HUES6 (cell line): Measurements from ENCODE around the gene FOXJ3.

Source experiments
- H3K27ac ChIP-seq: 2 replicates; pipeline ENCODE4 v1.7.0; 2013; ENCODE audit warnings: low read depth, mild to moderate bottlenecking, low read length, inconsistent platforms
- H3K27me3 ChIP-seq: 2 replicates; pipeline ENCODE4 v1.6.1; 2013; ENCODE audit warnings: low read length; ENCODE audit not compliant: control insufficient read depth, insufficient read depth
- H3K36me3 ChIP-seq: 2 replicates; pipeline ENCODE4 v1.6.1; 2013; ENCODE audit warnings: low read length; ENCODE audit not compliant: control insufficient read depth, insufficient read depth
- H3K4me1 ChIP-seq: 2 replicates; pipeline ENCODE4 v1.6.1; 2013; ENCODE audit warnings: low read length; ENCODE audit not compliant: control insufficient read depth, insufficient read depth
- H3K4me3 ChIP-seq: 2 replicates; pipeline ENCODE4 v1.5.1; 2013; ENCODE audit warnings: low read depth, low read length
- H3K9ac ChIP-seq: one replicate; pipeline ENCODE4 v1.6.1; 2013; ENCODE audit warnings: mild to moderate bottlenecking, low read length
- H3K9me3 ChIP-seq: 2 replicates; pipeline ENCODE4 v1.6.1; 2013; ENCODE audit warnings: low read depth, low read length; ENCODE audit not compliant: control insufficient read depth, insufficient read depth

Gene FOXJ3

GRCh38 chr1:42240966-42241755 lies 93.9 kb downstream of the FOXJ3 start:
- Histone ChIP-seq H3K27ac (no peak overlapping the region), H3K4me3 (no peak overlapping the region), H3K9me3 (peaks cover 45% of the 10 kb centered on the region), H3K27me3 (no peaks in the 10 kb centered on the region), H3K4me1 (no peaks in the 10 kb centered on the region; the same call in 1 of the 2 replicates), H3K9ac (no peak overlapping the region), H3K36me3 (peaks cover 15% of the 10 kb centered on the region; the same call in 1 of the 2 replicates)

GRCh38 chr1:42239555-42239954 lies 95.5 kb downstream of the FOXJ3 start:
- H3K9ac ChIP-seq = no peak overlapping the region
- H3K27me3 ChIP-seq = no peaks in the 10 kb centered on the region
- H3K4me1 ChIP-seq = no peaks in the 10 kb centered on the region
- peaks cover 18% of the 10 kb centered on the region for H3K36me3 ChIP-seq
- no peak overlapping the region for H3K4me3 ChIP-seq
- H3K27ac ChIP-seq = no peak overlapping the region
- peaks cover 61% of the 10 kb centered on the region for H3K9me3 ChIP-seq

GRCh38 chr1:42239041-42239440 lies 96.0 kb downstream of the FOXJ3 start:
- no peak overlapping the region for H3K4me3 ChIP-seq
- H3K36me3 ChIP-seq = peaks cover 18% of the 10 kb centered on the region
- H3K9ac ChIP-seq = no peak overlapping the region
- no peaks in the 10 kb centered on the region for H3K27me3 ChIP-seq
- H3K27ac ChIP-seq = no peak overlapping the region
- H3K9me3 ChIP-seq = peaks cover 63% of the 10 kb centered on the region
- H3K4me1 ChIP-seq = no peaks in the 10 kb centered on the region

- Histone ChIP-seq H3K4me3 (no peak overlapping the region), H3K36me3 (peaks cover 2% of the 10 kb centered on the region), H3K9me3 (peaks cover 19% of the 10 kb centered on the region), H3K4me1 (0 out of 2 replicates have a peak, but pooled peaks cover 7% of the 10 kb centered on the region), H3K9ac (no peak overlapping the region), H3K27me3 (no peaks in the 10 kb centered on the region), H3K27ac (no peak overlapping the region)
These were observed 103.8 kb downstream of the FOXJ3 start for GRCh38 chr1:42231253-42231652.

GRCh38 chr1:42228938-42229337 lies 106.1 kb downstream of the FOXJ3 start:
- Histone ChIP-seq H3K27ac (no peak overlapping the region), H3K9me3 (no peaks in the 10 kb centered on the region), H3K4me1 (0 out of 2 replicates have a peak, but pooled peaks cover 7% of the 10 kb centered on the region), H3K36me3 (no peaks in the 10 kb centered on the region), H3K4me3 (no peak overlapping the region), H3K9ac (no peak overlapping the region), H3K27me3 (no peaks in the 10 kb centered on the region)

GRCh38 chr1:42223036-42223435 lies 112.0 kb downstream of the FOXJ3 start:
- 0 out of 2 replicates have a peak, but pooled peaks cover 2% of the 10 kb centered on the region for H3K36me3 ChIP-seq
- H3K27ac ChIP-seq = no peak overlapping the region
- no peaks in the 10 kb centered on the region for H3K27me3 ChIP-seq
- no peak overlapping the region for H3K4me3 ChIP-seq
- H3K9me3 ChIP-seq = no peaks in the 10 kb centered on the region
- H3K4me1 ChIP-seq = no peaks in the 10 kb centered on the region
- H3K9ac ChIP-seq = no peak overlapping the region

- Histone ChIP-seq H3K9ac (no peak overlapping the region), H3K9me3 (no peaks in the 10 kb centered on the region), H3K36me3 (0 out of 2 replicates have a peak, but pooled peaks cover 2% of the 10 kb centered on the region), H3K27me3 (no peaks in the 10 kb centered on the region), H3K4me3 (no peak overlapping the region), H3K4me1 (no peaks in the 10 kb centered on the region), H3K27ac (no peak overlapping the region)
These were observed 113.0 kb downstream of the FOXJ3 start for GRCh38 chr1:42221952-42222606.

- H3K9ac ChIP-seq = no peak overlapping the region
- no peaks in the 10 kb centered on the region for H3K27me3 ChIP-seq
- H3K4me1 ChIP-seq = no peaks in the 10 kb centered on the region
- 0 out of 2 replicates have a peak, but pooled peaks cover 2% of the 10 kb centered on the region for H3K36me3 ChIP-seq
- no peak overlapping the region for H3K27ac ChIP-seq
- H3K9me3 ChIP-seq = no peaks in the 10 kb centered on the region
- H3K4me3 ChIP-seq = no peak overlapping the region
These were observed 113.6 kb downstream of the FOXJ3 start for GRCh38 chr1:42221456-42221855.

- Histone ChIP-seq H3K27me3 (no peaks in the 10 kb centered on the region), H3K4me1 (no peaks in the 10 kb centered on the region), H3K4me3 (no peak overlapping the region), H3K36me3 (0 out of 2 replicates have a peak, but pooled peaks cover 2% of the 10 kb centered on the region), H3K27ac (no peak overlapping the region), H3K9me3 (no peaks in the 10 kb centered on the region), H3K9ac (no peak overlapping the region)
These were observed 115.4 kb downstream of the FOXJ3 start for GRCh38 chr1:42219627-42220026.

- Histone ChIP-seq H3K4me1 (peaks cover 18% of the 10 kb centered on the region), H3K36me3 (0 out of 2 replicates have a peak, but pooled peaks cover 3% of the 10 kb centered on the region), H3K9ac (no peak overlapping the region), H3K9me3 (no peaks in the 10 kb centered on the region), H3K27me3 (no peaks in the 10 kb centered on the region), H3K27ac (no peak overlapping the region), H3K4me3 (no peak overlapping the region)
These were observed 120.6 kb downstream of the FOXJ3 start for GRCh38 chr1:42214447-42214871.

- Histone ChIP-seq H3K27me3 (no peaks in the 10 kb centered on the region), H3K4me3 (no peak overlapping the region), H3K4me1 (peaks cover 18% of the 10 kb centered on the region), H3K36me3 (0 out of 2 replicates have a peak, but pooled peaks cover 3% of the 10 kb centered on the region), H3K9me3 (no peaks in the 10 kb centered on the region), H3K27ac (no peak overlapping the region), H3K9ac (no peak overlapping the region)
These were observed 123.8 kb downstream of the FOXJ3 start for GRCh38 chr1:42211224-42211623.
